Adrenal gland (tissue), 12 donors: ENCODE measurements around the gene SF3B2. TPM values are rescaled to one million over a fixed set of nuclear protein-coding genes. Genes with fewer than 3 reads are reported as not detected.
A peak's percentile ranks its signal among the peaks of the same experiment; 100 is the strongest.

Experiments used
- DNase-seq, 7 donors: peaks; one replicate each; pipeline ENCODE4 v3.0.0-alpha.2; 2019 to 2020
- H3K27ac ChIP-seq, 5 donors: fragments of 200-600 bp; sonication (generic) in 4 of 5; 1 replicate in 3 of 5; 2 replicates in 2 of 5; pipeline versions ENCODE4 v1.5.1 to v1.8.0; 2016 to 2020; ENCODE audit warnings: mild to moderate bottlenecking in 1 of 5
- H3K27me3 ChIP-seq: fragments of 200-600 bp; 2 replicates; pipeline ENCODE4 v1.8.0; 2021
- H3K36me3 ChIP-seq, 2 donors: fragments of 200-600 bp; replicated peaks in 1 of 2; 1 replicate in 1 of 2; 2 replicates in 1 of 2; pipeline versions ENCODE4 v1.5.1 to v1.8.0; 2018 to 2022
- H3K4me1 ChIP-seq, 2 donors: fragments of 200-600 bp; replicated peaks in 1 of 2; 1 replicate in 1 of 2; 2 replicates in 1 of 2; pipeline versions ENCODE4 v1.5.1 to v1.8.0; 2018 to 2021
- H3K4me3 ChIP-seq, 4 donors: fragments of 200-600 bp; sonication (generic) in 3 of 4; one replicate each; pipeline ENCODE4 v1.5.1; 2016 to 2018
- H3K9me3 ChIP-seq, 3 donors: fragments of 200-600 bp; sonication (generic) in 1 of 3; replicated peaks in 1 of 3; 1 replicate in 2 of 3; 2 replicates in 1 of 3; pipeline versions ENCODE4 v1.5.1 to v1.8.0; 2016 to 2021
- POLR2A ChIP-seq, 2 donors: fragments of 450-650 bp; IDR thresholded peaks; one replicate each; pipeline ENCODE4 v1.6.1; 2017; ENCODE audit warnings: antibody characterized with exemption in 2 of 2, mild to moderate bottlenecking in 2 of 2, moderate library complexity in 1 of 2
- WGBS, 4 donors: extraction: QIAGEN DNeasy Blood & Tissue Kit in 2 of 4; methylation state at CpG; one replicate each; pipeline versions ENCODE4 v1.1.5 to v1.1.7; 2013 to 2017; 5-methylcytosine and 5-hydroxymethylcytosine counted together
- intact Hi-C, 2 donors: fragments of 100-400 bp; cut with DNase I; formaldehyde crosslinking; loops; one replicate each; pipeline versions ENCODE4 v1.14.1 to v1.15.0; 2022 to 2023
- polyA plus RNA-seq, 3 donors: library from polyadenylated mRNA; stranded (reverse); fragments of 200-250 nt in 2 of 3; fragments of 350-450 nt in 1 of 3; fragmentation: Illumina TruSeq in 1 of 3; extraction: RNeasy Lipid Tissue Mini Kit (QIAGEN cat#74804) in 1 of 3; gene quantifications; one replicate each; pipeline ENCODE4 v1.2.3, GENCODE V29; 2013 to 2014
- total RNA-seq, 9 donors: library from RNA; depleted of rRNA in 4 of 9; stranded (reverse); fragments of >200 nt in 4 of 9; fragments of 120-200 nt in 1 of 9; fragmentation: NEBNext Ultra II Directional in 1 of 9; extraction: Animal tissue kit (Norgen Biotek cat#: 25700) in 1 of 9; gene quantifications; one replicate each; pipeline versions ENCODE4 v1.1.0 to v1.2.4, GENCODE V29; 2013 to 2023
- TF ChIP-seq, protein P1 (sequence below), 6 experiments: fragments of 450-650 bp in 4 of 6; fragments of 200-600 bp in 2 of 6; sonication (generic) in 1 of 6; IDR thresholded peaks; 1 replicate in 5 of 6; 2 replicates in 1 of 6; pipeline versions ENCODE4 v1.5.1 to v1.8.0; 2016 to 2021; ENCODE audit warnings: antibody characterized with exemption in 6 of 6, mild to moderate bottlenecking in 2 of 6, moderate library complexity in 1 of 6
- donor health status: healthy with polysubstance abuse.
- donor health status: Bipolar disorder and iron deficiency.
- donor health status: DM: yes; HTN: yes; CAD: no.
- donor health status: DM: no; HTN: no; CAD: no.
- donor health status: DM: no; HTN: no; CAD: no.
- donor health status: DM: yes; HTN: yes; CAD: no.

The SF3B2 gene
- total and polyA plus RNA-seq, 12 donors, result 101 to 196 (median 141) TPM

DNA sequence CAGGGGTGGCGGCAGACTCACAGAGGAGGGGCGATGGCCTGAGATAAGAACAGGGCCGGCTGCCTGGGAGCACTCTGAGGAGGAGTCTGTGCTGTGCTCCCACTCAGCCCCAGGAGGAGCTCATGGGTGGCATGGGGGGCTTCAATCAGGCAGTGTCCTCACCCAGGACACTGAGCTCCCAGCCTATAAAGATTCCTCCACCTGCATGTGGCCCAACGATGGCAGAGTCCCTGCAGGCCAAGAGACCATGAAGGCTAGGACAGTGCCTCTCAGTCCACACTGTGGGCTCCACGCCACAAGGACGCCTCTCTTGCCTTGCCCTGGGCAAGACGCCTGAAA lies 38.4 kb upstream of the SF3B2 start:
- no peak for DNase-seq
- no peaks in the 10 kb centered on the region for H3K9me3 ChIP-seq
- no peak overlapping the region for H3K27ac ChIP-seq
- peaks cover 0 to 8% of the 10 kb centered on the region in 2 donors for H3K4me1 ChIP-seq
- peaks cover 11% of the 10 kb centered on the region for H3K27me3 ChIP-seq
- H3K4me3 ChIP-seq, result no peak overlapping the region
- no peak for TF ChIP-seq POLR2A (IDR thresholded peaks at IDR 0.05)
- TF ChIP-seq, protein P1, sequence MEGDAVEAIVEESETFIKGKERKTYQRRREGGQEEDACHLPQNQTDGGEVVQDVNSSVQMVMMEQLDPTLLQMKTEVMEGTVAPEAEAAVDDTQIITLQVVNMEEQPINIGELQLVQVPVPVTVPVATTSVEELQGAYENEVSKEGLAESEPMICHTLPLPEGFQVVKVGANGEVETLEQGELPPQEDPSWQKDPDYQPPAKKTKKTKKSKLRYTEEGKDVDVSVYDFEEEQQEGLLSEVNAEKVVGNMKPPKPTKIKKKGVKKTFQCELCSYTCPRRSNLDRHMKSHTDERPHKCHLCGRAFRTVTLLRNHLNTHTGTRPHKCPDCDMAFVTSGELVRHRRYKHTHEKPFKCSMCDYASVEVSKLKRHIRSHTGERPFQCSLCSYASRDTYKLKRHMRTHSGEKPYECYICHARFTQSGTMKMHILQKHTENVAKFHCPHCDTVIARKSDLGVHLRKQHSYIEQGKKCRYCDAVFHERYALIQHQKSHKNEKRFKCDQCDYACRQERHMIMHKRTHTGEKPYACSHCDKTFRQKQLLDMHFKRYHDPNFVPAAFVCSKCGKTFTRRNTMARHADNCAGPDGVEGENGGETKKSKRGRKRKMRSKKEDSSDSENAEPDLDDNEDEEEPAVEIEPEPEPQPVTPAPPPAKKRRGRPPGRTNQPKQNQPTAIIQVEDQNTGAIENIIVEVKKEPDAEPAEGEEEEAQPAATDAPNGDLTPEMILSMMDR (IDR thresholded peaks at IDR 0.05), result no peak
- intact Hi-C loops, result no loop called here
- no peaks in the 10 kb centered on the region for H3K36me3 ChIP-seq
- WGBS, 4 donors, result 62 to 77% (median 69%) methylated on average over 6 to 7 of the region's 7 CpGs; no CpG with 5 or more reads in 1 of the 4 donors

- intact Hi-C loops, result no loop called here
- Histone ChIP-seq H3K36me3 (no peaks in the 10 kb centered on the region), H3K27ac (no peak overlapping the region), H3K27me3 (peaks cover 11% of the 10 kb centered on the region), H3K9me3 (no peaks in the 10 kb centered on the region), H3K4me3 (no peak overlapping the region), H3K4me1 (peaks cover 0 to 8% of the 10 kb centered on the region in 2 donors)
- DNase-seq, result no peak
- WGBS, 4 donors, result 78 to 92% (median 87%) methylated on average over 2 to 6 of the region's 6 CpGs
- TF ChIP-seq, protein P1 (IDR thresholded peaks at IDR 0.05), result no peak
- no peak for TF ChIP-seq POLR2A (IDR thresholded peaks at IDR 0.05)
Observed at GRCh38 chr11:66014804-66015453, 37.2 kb upstream of the SF3B2 start.

DNA sequence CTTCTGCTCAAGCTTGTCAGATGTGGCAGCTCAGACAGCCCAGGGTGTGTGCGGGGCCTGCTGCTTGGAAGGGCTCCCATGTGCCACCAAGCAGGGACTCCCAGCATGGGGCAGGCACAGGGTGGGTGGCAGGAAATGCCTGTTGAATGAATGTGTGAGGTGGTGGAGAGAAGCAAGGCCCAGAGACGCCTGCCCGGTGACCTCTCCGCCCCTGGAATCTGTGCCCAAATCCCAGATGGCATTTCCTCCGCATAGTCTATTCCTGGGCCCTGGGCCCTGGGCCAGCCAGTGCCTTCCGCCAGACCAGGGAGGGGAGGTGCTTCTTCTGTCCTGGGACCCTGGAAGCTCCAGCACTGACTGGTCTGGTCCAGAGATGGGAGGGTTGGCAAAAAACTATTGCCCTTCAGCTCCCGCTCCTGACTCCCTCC lies 36.7 kb upstream of the SF3B2 start:
- Histone ChIP-seq H3K27ac (peak overlapping the region in 1 of 5 donors; percentile 40), H3K4me3 (no peak overlapping the region), H3K9me3 (no peaks in the 10 kb centered on the region), H3K36me3 (no peaks in the 10 kb centered on the region), H3K4me1 (peaks cover 0 to 8% of the 10 kb centered on the region in 2 donors), H3K27me3 (peaks cover 11% of the 10 kb centered on the region)
- WGBS, 4 donors, result 67 to 95% (median 87%) methylated on average over 1 to 7 of the region's 7 CpGs
- DNase-seq, result no peak
- intact Hi-C loops, result no loop called here
- no peak for TF ChIP-seq POLR2A (IDR thresholded peaks at IDR 0.05)
- TF ChIP-seq, protein P1 (IDR thresholded peaks at IDR 0.05), result no peak

- H3K27me3 ChIP-seq, result peaks cover 11% of the 10 kb centered on the region
- peak overlapping the region in 1 of 5 donors; percentile 40 for H3K27ac ChIP-seq
- no peaks in the 10 kb centered on the region for H3K36me3 ChIP-seq
- H3K4me1 ChIP-seq, result peaks cover 4 to 10% of the 10 kb centered on the region in 2 donors
- intact Hi-C loops, result no loop called here
- TF ChIP-seq POLR2A (IDR thresholded peaks at IDR 0.05), result no peak
- TF ChIP-seq, protein P1 (IDR thresholded peaks at IDR 0.05), result no peak
- no peak overlapping the region for H3K4me3 ChIP-seq
- WGBS, 4 donors, result 88 to 91% (median 89%) methylated on average over 12 to 18 of the region's 18 CpGs
- no peak for DNase-seq
- no peaks in the 10 kb centered on the region for H3K9me3 ChIP-seq
Observed at GRCh38 chr11:66015936-66016792, 36.0 kb upstream of the SF3B2 start.
